WTC11 (cell line): Measurements from ENCODE around the gene SLC7A5.

Experiments used
- CREM ChIP-seq: sonication (generic); formaldehyde crosslinking; IDR thresholded peaks from 2 replicates; pipeline ENCODE4 v1.8.1; 2022; ENCODE audit warnings: mild to moderate bottlenecking, missing genetic modification reagents, moderate library complexity
- CTCF ChIP-seq: fragments of 200-600 bp; IDR thresholded peaks from 2 replicates; pipeline ENCODE4 v1.8.0; 2022; ENCODE audit warnings: antibody characterized with exemption
- E2F4 ChIP-seq: sonication (generic); formaldehyde crosslinking; IDR thresholded peaks from 2 replicates; pipeline ENCODE4 v1.8.1; 2022; ENCODE audit warnings: low read depth, mild to moderate bottlenecking, moderate library complexity, missing genetic modification reagents, borderline replicate concordance
- IRF2 ChIP-seq: sonication (generic); formaldehyde crosslinking; IDR thresholded peaks from 2 replicates; pipeline ENCODE4 v1.8.0; 2022; ENCODE audit warnings: low read depth, missing genetic modification reagents, borderline replicate concordance
- MAX ChIP-seq: sonication (generic); formaldehyde crosslinking; IDR thresholded peaks from 2 replicates; pipeline ENCODE4 v1.8.0; 2022; ENCODE audit warnings: mild to moderate bottlenecking, missing genetic modification reagents
- NR3C1 ChIP-seq: sonication (generic); formaldehyde crosslinking; conservative IDR thresholded peaks from 2 replicates; pipeline ENCODE4 v1.8.1; 2023; ENCODE audit warnings: low read depth, mild to moderate bottlenecking, missing genetic modification reagents
- PREB ChIP-seq: sonication (generic); formaldehyde crosslinking; IDR thresholded peaks from 2 replicates; pipeline ENCODE4 v1.8.1; 2022; ENCODE audit warnings: mild to moderate bottlenecking, missing genetic modification reagents, moderate library complexity, borderline replicate concordance
- SP1 ChIP-seq: sonication (generic); formaldehyde crosslinking; conservative IDR thresholded peaks from 2 replicates; pipeline ENCODE4 v1.8.1; 2022; ENCODE audit warnings: missing genetic modification reagents
- STAT6 ChIP-seq: sonication (generic); formaldehyde crosslinking; conservative IDR thresholded peaks from 2 replicates; pipeline ENCODE4 v1.8.1; 2023; ENCODE audit warnings: mild to moderate bottlenecking, low read depth, missing genetic modification reagents, moderate library complexity
- TCF7 ChIP-seq: sonication (generic); formaldehyde crosslinking; IDR thresholded peaks from 2 replicates; pipeline ENCODE4 v1.8.0; 2022; ENCODE audit warnings: mild to moderate bottlenecking, low read depth, missing genetic modification reagents, moderate library complexity
- USF2 ChIP-seq: sonication (generic); formaldehyde crosslinking; IDR thresholded peaks from 2 replicates; pipeline ENCODE4 v1.8.1; 2023; ENCODE audit warnings: mild to moderate bottlenecking, missing genetic modification reagents, moderate library complexity
- ZBTB21 ChIP-seq: sonication (generic); formaldehyde crosslinking; IDR thresholded peaks from 2 replicates; pipeline ENCODE4 v1.8.1; 2023; ENCODE audit warnings: mild to moderate bottlenecking, missing genetic modification reagents, borderline replicate concordance
- ZSCAN18 ChIP-seq: fragments of 250-450 bp; sonication (Bioruptor Pico); IDR thresholded peaks from 2 replicates; pipeline ENCODE4 v2.1.2; 2022; ENCODE audit warnings: mild to moderate bottlenecking, moderate library complexity

GRCh38 chr16:87845213-87845612, 24.1 kb downstream of the SLC7A5 start:
- TF ChIP-seq IRF2 (CRISPR knock-in tag) = no peak
- no peak for TF ChIP-seq CTCF
- TF ChIP-seq TCF7 (CRISPR knock-in tag) = no peak
- TF ChIP-seq ZBTB21 (CRISPR knock-in tag) = no peak
- TF ChIP-seq NR3C1 = no peak
- no peak for TF ChIP-seq STAT6 (CRISPR knock-in tag)
- TF ChIP-seq CREM = no peak
- no peak for TF ChIP-seq MAX (CRISPR knock-in tag)
- TF ChIP-seq USF2 (CRISPR knock-in tag) = no peak
- no peak for TF ChIP-seq ZSCAN18 (CRISPR knock-in tag)
- TF ChIP-seq SP1 (CRISPR knock-in tag) = no peak
- TF ChIP-seq PREB (CRISPR knock-in tag) = no peak
- no peak for TF ChIP-seq E2F4 (CRISPR knock-in tag)
